GM12878 (cell line): ENCODE results near the gene PRR18. TPM values are rescaled to one million over a fixed set of nuclear protein-coding genes. Genes with fewer than 3 reads are reported as not detected.

Source experiments
- ATF7 ChIP-seq: fragments of 450-650 bp; IDR thresholded peaks from 2 replicates; pipeline ENCODE4 v1.6.1; 2016; ENCODE audit warnings: low read depth, mild to moderate bottlenecking
- BACH1 ChIP-seq: fragments of 450-650 bp; IDR thresholded peaks from 2 replicates; pipeline ENCODE4 v1.6.1; 2017; ENCODE audit warnings: mild to moderate bottlenecking, borderline replicate concordance
- BHLHE40 ChIP-seq, 2 experiments: fragments of 450-650 bp in 1 of 2; IDR thresholded peaks; 2 replicates each; pipeline ENCODE4 v1.6.1; 2011 to 2017; ENCODE audit warnings: low read depth in 2 of 2, borderline replicate concordance in 1 of 2, improper control_type of control experiment in 1 of 2, low read length in 1 of 2, mild to moderate bottlenecking in 1 of 2
- CTCF ChIP-seq, 3 experiments: IDR thresholded peaks in 2 of 3; conservative IDR thresholded peaks in 1 of 3; 2 replicates each; pipeline ENCODE4 v1.5.1; 2011; ENCODE audit warnings: low read depth in 3 of 3, low read length in 3 of 3, mild to moderate bottlenecking in 3 of 3, control low read depth in 2 of 3, moderate library complexity in 2 of 3, inconsistent platforms in 1 of 3, mixed read lengths in 1 of 3; ENCODE audit not compliant: control insufficient read depth in 2 of 3, insufficient read depth in 1 of 3; ENCODE audit errors: extremely low read depth in 1 of 3
- CUX1 ChIP-seq: IDR thresholded peaks from 2 replicates; pipeline ENCODE4 v1.6.1; 2012; ENCODE audit warnings: improper control_type of control experiment, low read depth, low read length; ENCODE audit not compliant: insufficient replicate concordance
- DPF2 ChIP-seq: fragments of 450-650 bp; IDR thresholded peaks from 2 replicates; pipeline ENCODE4 v1.6.1; 2017; ENCODE audit warnings: mild to moderate bottlenecking
- E2F8 ChIP-seq: fragments of 450-650 bp; IDR thresholded peaks from 2 replicates; pipeline ENCODE4 v1.6.1; 2018; ENCODE audit warnings: mild to moderate bottlenecking, low read depth, moderate library complexity; ENCODE audit not compliant: partially characterized antibody
- MTA2 ChIP-seq: fragments of 450-650 bp; IDR thresholded peaks from 2 replicates; pipeline ENCODE4 v1.6.1; 2016; ENCODE audit warnings: low read depth, mild to moderate bottlenecking, moderate library complexity
- SKIL ChIP-seq: fragments of 450-650 bp; IDR thresholded peaks from 2 replicates; pipeline ENCODE4 v1.6.1; 2017; ENCODE audit warnings: mild to moderate bottlenecking, low read depth, inconsistent platforms; ENCODE audit not compliant: poor library complexity, severe bottlenecking
- SP1 ChIP-seq: IDR thresholded peaks from one replicate; pipeline ENCODE4 v1.6.1; 2011; ENCODE audit warnings: low read depth, low read length
- SREBF1 ChIP-seq: IDR thresholded peaks from 2 replicates; pipeline ENCODE4 v1.6.1; 2012; ENCODE audit warnings: mild to moderate bottlenecking, low read length
- STAT3 ChIP-seq: IDR thresholded peaks from 2 replicates; pipeline ENCODE4 v1.6.1; 2011; ENCODE audit warnings: low read depth, low read length, improper control_type of control experiment
- TAF1 ChIP-seq: IDR thresholded peaks from 2 replicates; pipeline ENCODE4 v1.6.1; 2011; ENCODE audit warnings: mild to moderate bottlenecking, low read depth, low read length, borderline replicate concordance
- TARDBP ChIP-seq: IDR thresholded peaks from 2 replicates; pipeline ENCODE4 v1.6.1; 2016; ENCODE audit warnings: borderline replicate concordance
- TCF12 ChIP-seq: IDR thresholded peaks from 2 replicates; pipeline ENCODE4 v1.6.1; 2011; ENCODE audit warnings: low read depth, mild to moderate bottlenecking, low read length
- TCF7 ChIP-seq: IDR thresholded peaks from 2 replicates; pipeline ENCODE4 v1.6.1; 2014; ENCODE audit warnings: antibody characterized with exemption, borderline replicate concordance
- polyA plus RNA-seq, 11 experiments: library from polyadenylated mRNA; depleted of rRNA in 4 of 11; unstranded in 6 of 11; stranded (reverse) in 5 of 11; fragments of >200 nt; fragmentation: Nextera tagmentation in 4 of 11; fragmentation: Illumina TruSeq in 1 of 11; extraction: Ambion mirVana in 4 of 11; extraction: Trizol in 1 of 11; gene quantifications; 1 replicate in 1 of 11; 2 replicates in 10 of 11; pipeline versions ENCODE4 v1.2.1 to v1.2.3, GENCODE V29; 2011 to 2016; ENCODE audit warnings: inconsistent platforms in 2 of 11, missing spikeins in 2 of 11, low read depth in 1 of 11
- total RNA-seq, 4 experiments: library from RNA; depleted of rRNA in 3 of 4; stranded (reverse); fragments of >200 nt in 3 of 4; fragmentation: Illumina TruSeq in 1 of 4; extraction: Trizol in 1 of 4; gene quantifications; 2 replicates each; pipeline versions ENCODE4 v1.2.1 to v1.2.3, GENCODE V29; 2013 to 2021

PRR18 gene
- total and polyA plus RNA-seq, 10 of the 15 experiments (the other 5 are each of a cell fraction or from before 2014, with no cell fraction given), result 0.13 to 8.2 (median 1.6) TPM

- TF ChIP-seq TCF12, result 0 out of 2 replicates have a peak, but pooled peaks have one; percentile 36
- TF ChIP-seq CUX1, result peak; percentile 36
- peak; percentile 57 for TF ChIP-seq MTA2
- TF ChIP-seq TCF7, result peak; percentile 90
- TF ChIP-seq DPF2, result peak; percentile 58; the same call in 1 of the 2 replicates
- 0 out of 4 replicates have a peak, but pooled peaks of 1 of the 2 experiments have one; percentile 45 for TF ChIP-seq BHLHE40 (IDR thresholded peaks at IDR 0.05; ENCODE audit: borderline replicate concordance in 1 of 2, low read depth in 2 of 2, low read length in 1 of 2)
- TF ChIP-seq TARDBP, result 0 out of 2 replicates have a peak, but pooled peaks have one; percentile 59
- TF ChIP-seq STAT3, result 0 out of 2 replicates have a peak, but pooled peaks have one; percentile 35
- no peak for TF ChIP-seq SREBF1
- no peak for TF ChIP-seq CTCF (IDR thresholded peaks at IDR 0.05 in 2 of 3, conservative IDR thresholded peaks at IDR 0.05 in 1 of 3; ENCODE audit: control insufficient read depth in 2 of 3, extremely low read depth in 1 of 3, insufficient read depth in 1 of 3, low read depth in 3 of 3, low read length in 3 of 3)
- 0 out of 2 replicates have a peak, but pooled peaks have one; percentile 15 for TF ChIP-seq ATF7
- no peak for TF ChIP-seq SKIL
- TF ChIP-seq SP1, result no peak
- TF ChIP-seq E2F8, result no peak
- no peak for TF ChIP-seq TAF1
- peak; percentile 66; the same call in 1 of the 2 replicates for TF ChIP-seq BACH1
Measured at GRCh38 chr6:166333172-166333995, 25.2 kb upstream of the PRR18 start (continued).
